Inflammatory macrophage treated with lipopolysaccharide for 4 hours (primary cell): ENCODE data around the gene NUDC.
"Not testable (repeated sequence)": the region's sequence is repeated elsewhere in the genome, so short reads cannot be mapped to it uniquely, and the experiment has no call there.

Experiments
- DNase-seq: peaks from one replicate; pipeline ENCODE4 v3.0.0-alpha.2; 2020

The NUDC gene

DNA sequence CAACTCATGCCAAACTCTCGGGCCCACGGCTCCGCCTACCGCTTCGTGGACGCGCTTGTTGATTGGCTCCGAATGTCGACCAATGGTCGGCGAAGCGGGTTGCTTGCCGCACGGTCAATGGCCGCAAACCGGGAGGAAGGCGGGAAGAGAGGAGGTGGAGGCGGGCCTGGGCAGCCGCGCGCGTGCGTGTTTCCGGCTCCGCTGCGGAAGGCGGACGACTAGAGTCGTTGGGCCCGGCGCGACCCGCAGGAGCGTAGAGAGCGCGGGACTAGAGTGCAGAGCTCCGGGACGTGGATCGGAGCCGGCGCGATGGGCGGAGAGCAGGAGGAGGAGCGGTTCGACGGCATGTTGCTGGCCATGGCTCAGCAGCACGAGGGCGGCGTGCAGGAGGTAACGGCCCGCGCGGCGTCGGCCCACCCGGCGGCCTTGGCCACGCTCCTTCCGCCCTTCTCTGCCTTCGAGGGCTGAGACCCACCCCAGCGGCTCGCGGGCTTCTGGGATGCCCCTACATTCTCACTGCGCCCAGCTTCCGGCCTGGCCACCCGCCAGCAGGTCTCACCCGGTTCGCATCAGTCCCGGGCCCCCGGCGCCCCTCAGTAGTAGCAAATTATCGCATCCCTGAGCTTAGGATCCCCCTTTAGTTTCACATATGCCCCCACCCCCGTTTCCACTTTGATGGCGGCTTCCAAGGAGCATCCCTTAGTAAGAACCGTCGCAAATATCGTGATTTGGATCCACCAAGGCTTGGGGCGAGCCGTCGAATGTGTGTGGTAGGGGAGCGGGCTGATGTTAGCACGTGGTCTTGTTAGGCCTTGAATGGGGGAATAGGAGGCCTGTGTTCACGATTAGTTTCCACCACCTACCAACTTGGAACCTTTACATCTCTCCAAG is at the start of gene NUDC:
Gene NUDC (plus strand): TSS at position 204 of the 891 bp plus-strand sequence. CDS start 106 bp downstream, at position 310.
- peak; percentile 98 for DNase-seq

- not testable (repeated sequence) for DNase-seq
Measured at GRCh38 chr1:26873097-26873496, 48.4 kb upstream of the NUDC start.

- DNase-seq = no peak
Measured at GRCh38 chr1:26874896-26875295, 46.6 kb upstream of the NUDC start.

GRCh38 chr1:26877326-26877725 is 44.2 kb upstream of the NUDC start:
- no peak for DNase-seq

DNA sequence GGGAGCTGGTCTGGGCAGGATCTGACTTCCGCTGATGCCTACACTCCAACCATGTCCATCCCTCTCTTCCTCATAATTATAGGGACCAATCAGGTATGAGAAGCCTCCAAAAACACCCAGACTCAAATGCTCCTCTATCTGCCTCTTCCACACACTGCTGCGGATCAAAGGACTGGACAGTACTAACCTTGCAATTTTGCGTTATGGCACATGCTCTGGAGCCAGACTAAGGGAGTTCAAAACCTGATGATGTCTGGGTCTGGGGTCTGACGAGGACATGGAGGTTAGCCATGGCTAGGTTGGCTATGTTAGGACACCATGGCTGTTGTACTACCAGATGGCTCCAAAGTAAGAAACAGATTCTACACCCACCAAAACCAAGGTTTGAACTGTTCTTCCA is 41.8 kb upstream of the NUDC start:
- DNase-seq = no peak

- DNase-seq = not testable (repeated sequence)
Measured at GRCh38 chr1:26881611-26882010, 39.9 kb upstream of the NUDC start.

DNA sequence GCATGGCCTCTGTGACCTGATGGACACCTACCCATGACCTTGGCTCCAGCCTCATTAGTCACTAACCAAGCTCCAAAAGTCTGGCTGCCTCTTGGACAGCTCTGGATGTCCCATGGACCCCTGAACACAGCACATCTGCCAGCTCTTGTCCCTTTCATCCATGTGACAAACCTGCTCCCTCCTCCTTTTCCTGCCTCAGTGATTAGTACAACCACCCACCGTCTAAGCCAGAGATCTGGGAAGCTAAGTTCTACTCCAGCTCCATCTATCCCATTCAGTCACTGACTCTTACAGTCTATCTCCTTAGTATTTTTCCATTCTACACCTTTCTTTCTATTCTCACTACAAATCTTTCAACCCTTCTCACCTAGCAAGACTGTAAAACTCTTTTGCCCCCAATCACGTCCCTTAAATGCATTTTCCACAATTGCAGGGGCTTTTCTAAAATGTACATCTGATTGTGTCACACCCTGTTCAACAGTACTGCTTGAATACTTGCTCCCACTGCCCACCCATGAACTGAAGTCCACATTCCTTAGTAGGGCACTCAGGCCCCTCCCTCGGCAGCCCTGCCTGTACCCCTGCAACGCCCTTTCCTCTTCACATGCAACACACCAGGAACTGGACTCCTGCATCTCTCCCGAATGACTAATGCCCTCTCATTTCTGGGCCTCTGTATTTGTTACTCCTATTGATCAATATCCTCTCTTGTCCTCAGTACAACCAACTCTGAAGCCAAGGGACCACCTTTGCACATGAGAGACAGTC is 38.7 kb upstream of the NUDC start:
- no peak for DNase-seq

- peak; percentile 35 for DNase-seq
Measured at GRCh38 chr1:26887125-26887524, 34.4 kb upstream of the NUDC start.

DNA sequence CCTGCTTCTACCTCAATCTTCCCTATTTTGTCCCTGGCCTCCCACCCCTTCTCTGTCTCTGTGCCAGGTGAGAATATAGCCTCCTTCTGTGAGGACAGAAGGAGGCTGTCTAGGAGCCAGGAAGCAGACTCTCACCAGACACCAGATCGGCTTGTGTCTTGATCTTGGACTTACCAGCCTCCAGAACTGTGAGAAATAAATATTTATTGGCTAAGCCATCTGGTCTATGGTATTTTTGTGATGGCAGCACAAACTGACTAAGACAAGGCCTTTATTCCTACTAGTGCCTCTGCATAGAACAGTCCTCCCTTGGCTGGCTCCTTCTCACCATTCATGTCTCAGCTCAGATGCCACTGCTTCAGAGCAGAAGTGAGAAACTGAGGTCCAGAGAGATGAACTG is 33.3 kb upstream of the NUDC start:
- no peak for DNase-seq

DNA sequence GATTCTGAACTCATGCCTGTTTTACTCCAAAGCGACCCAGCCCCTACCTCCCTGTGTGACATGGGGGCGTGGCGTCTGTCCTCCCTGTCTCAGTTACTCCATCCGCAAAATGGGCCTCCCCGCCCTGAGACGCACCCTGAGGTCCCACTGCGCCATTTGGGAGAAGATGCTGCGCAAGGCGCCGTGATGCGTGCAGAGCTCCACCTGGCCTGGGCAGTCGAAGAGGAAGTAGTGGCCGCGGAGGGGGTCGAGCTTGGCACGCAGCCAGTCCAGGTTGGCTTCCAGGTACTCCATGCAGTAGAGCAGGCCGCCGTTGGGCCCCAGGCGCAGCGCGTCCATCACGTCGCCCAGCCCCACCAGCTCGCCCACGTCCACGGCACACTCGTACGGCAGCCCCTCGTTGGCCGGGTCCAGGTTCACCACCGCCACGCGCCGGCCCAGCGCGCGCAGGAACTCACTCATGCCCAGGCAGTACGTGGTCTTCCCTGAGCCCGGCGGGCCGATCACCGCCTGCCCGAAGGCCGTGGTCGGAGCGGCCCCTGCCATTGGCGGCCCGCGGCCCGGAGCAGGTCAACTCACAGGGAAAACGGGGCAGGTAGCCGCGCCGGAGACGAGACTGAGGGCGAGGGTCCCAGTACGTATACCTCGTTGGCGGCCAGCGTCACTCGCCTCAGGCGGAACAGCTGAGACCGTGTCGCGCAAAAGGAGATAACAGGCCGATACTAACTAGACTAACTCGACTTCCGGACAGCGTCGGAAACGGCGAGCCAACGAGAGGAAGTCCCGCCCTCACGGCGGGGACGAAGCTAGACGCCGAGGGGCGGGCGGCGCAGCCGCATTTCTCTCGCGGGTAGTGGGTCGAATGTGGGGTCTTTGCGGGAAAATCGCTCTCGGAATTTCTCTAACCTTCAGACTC is 31.7 kb upstream of the NUDC start, which contains the start of gene GPN2:
Gene GPN2 (minus strand): TSS at position 733 of the 916 bp plus-strand sequence. CDS start 187 bp downstream, at position 546.
- peak; percentile 79 for DNase-seq

DNA sequence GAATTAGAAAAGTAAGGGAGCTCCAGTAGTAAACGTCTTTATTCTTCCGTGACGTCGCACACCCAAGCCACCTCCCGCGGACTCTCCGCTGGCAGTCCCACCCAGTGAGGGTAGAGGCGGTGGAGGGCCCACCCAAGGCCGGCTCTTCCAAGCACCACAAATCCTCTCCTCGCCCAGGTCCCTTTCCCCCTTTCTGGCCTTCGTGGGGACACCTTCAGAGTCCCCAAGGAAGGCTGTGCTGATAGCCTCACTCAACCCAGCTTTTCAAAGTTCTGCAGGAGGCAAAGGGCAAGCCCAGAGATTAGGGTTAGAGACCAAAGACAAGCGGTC is 31.1 kb upstream of the NUDC start:
- DNase-seq = no peak

- DNase-seq = no peak
Measured at GRCh38 chr1:26894263-26894662, 27.3 kb upstream of the NUDC start.

DNA sequence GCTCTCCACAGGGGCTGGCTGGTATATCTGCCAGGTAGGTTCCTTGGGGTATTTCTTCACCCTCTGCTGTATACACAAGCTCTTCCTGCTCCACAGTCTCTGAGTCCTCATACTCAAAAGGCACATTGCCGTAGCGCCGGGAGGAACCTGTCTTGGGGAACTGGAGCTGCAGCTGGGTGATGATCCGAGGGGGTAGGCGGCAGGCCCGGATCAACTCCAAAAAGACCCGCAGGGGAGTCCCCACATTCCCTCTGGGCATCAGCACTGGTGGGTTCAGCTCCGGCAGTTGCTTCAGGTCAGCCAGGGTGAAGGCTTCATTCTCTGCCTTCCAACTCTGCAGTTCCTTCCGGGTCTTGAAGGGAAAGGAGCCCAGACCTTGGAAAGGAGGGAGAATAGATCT is 24.2 kb upstream of the NUDC start:
- DNase-seq = no peak

- DNase-seq = peak; percentile 91
Measured at GRCh38 chr1:26900001-26900814, 21.3 kb upstream of the NUDC start, which contains the start of gene GPATCH3. Gene GPATCH3, minus strand, starts transcription at chr1:26900467. Its CDS starts 25 bp downstream, at chr1:26900442.

DNA sequence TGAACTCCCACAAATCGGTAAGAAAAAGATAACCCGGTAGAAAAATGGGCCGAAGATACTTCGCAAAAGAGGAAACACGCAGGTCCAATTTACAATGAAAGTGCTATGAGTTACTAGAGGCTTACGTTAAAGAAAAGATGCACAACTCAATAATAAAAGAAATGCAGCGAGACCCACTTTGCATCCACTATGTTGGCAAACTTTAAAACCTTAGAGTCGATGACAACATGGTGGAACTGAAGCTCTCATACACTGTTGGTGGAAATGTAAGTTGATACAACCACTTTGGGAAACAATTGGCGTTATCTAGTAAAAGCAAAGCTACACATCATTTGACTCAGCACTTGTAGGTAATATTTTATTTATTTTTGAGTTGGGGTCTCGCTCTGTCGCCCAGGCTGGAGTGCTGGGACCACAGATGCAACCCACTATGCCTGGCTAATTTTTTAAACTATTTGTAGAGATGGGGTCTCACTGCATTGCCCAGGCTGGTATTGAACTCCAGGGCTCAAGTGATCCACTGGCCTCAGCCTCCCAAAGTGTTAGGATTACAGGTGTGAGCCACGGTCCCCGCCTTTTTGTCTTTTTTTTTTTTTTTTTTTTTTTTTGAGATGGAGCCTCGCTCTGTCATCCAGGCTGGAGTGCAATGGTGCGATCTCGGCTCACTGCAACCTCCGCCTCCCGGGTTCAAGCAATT is 20.6 kb upstream of the NUDC start:
- DNase-seq = no peak

DNA sequence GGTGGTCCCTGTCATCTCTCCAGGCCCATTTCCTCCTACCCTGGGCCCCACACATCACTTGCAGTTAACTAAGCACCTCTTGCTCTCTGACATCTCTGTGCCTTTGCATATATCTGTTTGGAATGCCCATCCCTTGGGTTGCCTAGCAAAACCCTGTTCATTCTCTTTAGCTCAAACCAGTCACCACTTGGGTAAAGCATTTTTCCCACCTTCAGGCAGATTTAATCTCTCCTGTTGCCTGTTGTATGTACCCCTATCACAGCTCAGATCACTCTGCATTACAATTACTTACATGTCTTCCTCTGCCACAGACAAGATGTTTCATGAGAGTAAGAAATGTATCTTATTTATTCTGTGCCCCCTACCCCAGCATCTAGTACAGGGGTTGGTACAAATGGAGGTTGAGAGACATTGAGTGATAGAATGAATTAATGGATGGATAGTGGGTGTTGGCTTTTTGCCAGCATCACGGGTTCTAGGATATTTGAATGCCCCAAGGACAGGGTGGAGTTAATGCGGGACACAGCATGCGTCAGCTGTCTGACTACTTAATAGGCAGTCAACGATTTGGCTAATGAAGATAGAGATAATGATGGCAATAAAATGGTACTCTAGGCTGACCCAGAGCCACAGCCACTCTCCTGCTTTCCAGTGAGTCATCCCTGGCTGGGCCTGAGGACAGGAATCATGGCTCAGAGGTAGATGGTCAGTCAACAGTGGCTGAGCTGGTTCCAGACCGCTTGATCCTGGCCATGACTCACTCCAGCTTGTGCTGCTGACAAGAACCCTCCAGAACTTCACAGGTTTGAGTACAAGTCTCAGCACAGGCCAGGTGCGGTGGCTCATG is 14.2 kb upstream of the NUDC start:
- DNase-seq = no peak

- DNase-seq = no peak
Measured at GRCh38 chr1:26909951-26910342, 11.6 kb upstream of the NUDC start.

DNA sequence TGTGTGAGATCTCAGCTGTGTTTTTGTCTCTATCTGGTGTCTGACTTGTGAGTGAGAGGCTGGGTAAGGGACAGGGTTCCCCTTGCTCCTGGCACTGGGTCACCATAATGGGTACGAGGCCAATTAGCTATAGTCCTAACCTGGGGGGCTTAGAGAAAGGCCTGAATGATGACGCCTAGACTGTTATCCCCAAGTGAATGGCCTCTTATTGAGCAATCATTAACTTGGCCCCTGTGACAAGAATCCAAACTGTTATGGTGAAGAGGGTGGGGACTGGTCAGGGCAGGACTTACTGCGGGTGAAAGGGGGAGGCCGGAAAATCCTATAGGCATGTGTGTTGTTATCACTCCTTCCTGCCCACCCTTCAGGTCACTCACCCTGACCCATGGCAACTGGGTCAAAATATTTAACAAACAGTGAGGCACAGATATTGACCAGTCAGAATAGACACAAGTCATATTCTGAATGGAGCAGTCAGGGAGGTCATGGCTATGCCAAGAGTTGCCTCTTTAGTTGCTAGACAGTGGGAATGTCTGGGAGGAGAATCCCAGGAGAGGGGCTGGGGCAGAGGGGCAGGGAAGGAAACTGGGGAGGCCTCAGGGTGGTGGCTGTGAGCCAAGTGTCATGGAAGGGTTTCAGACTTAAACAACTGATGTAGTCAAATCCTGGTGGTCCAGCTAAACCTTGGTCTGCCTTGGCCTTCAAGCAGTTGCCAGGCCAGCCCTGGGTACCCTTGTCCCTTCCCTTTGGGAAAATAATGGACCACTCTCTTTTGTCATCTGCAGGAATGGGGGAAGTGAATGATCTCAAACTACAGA is 11.0 kb upstream of the NUDC start:
- DNase-seq = no peak

GRCh38 chr1:26911399-26912146 is 10.0 kb upstream of the NUDC start:
- no peak for DNase-seq
